ENCODE results near the gene C6orf89. TPM values are rescaled to one million over a fixed set of nuclear protein-coding genes. Genes with fewer than 3 reads are reported as not detected.
A peak's percentile ranks its signal among the peaks of the same experiment; 100 is the strongest.

C6orf89 gene
- total RNA-seq, 1 donor from 2014 or later: 54.7 TPM

- Histone ChIP-seq H3K27ac (no peak within 1 kb of the TSS), H3K36me3 (no peaks in the 10 kb centered on the region), H3K9me3 (no peaks in the 10 kb centered on the region), H3K4me3 (no peak within 1 kb of the TSS), H3K4me1 (peaks cover 6% of the 10 kb centered on the region), H3K27me3 (ENCODE audit: low read depth) (no peaks in the 10 kb centered on the region)
- intact Hi-C loops (cut with DNase I): no loop called here
- DNase-seq (no peak), ATAC-seq (peak in 1 of 2 donors; percentile 41)
- TF ChIP-seq CTCF (IDR thresholded peaks at IDR 0.05): no peak
Measured at GRCh38 chr6:36954262-36954931, 68.6 kb downstream of the C6orf89 start, which contains the start of gene PI16. PI16 (plus strand) TSS chr6:36954738; CDS start chr6:36954761, 23 bp downstream.

DNA sequence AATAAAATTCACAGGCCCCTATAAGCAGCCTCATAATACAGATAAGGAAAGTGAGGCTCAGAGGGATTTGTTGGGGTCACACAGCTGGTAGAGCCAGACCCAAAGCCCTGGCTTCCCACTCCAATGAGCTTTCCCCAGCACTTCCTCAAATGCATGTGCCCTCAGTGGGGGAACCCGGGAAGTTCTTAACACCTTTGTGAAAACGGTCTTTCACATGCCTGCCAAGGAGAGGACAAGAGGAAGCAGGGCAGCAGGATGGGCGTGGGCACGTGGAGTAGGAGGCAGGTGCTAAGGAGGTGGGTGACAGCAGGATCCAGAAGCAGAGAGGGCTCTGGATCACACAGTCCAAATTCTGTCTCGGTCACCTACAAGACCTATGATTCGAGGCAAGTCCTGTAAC lies 69.4 kb downstream of the C6orf89 start:
- Histone ChIP-seq H3K27me3 (ENCODE audit: low read depth) (no peaks in the 10 kb centered on the region), H3K36me3 (no peaks in the 10 kb centered on the region), H3K27ac (no peak overlapping the region), H3K4me1 (peaks cover 6% of the 10 kb centered on the region), H3K9me3 (no peaks in the 10 kb centered on the region), H3K4me3 (no peak overlapping the region)
- intact Hi-C loops (cut with DNase I): no loop called here
- TF ChIP-seq CTCF (IDR thresholded peaks at IDR 0.05): no peak
- ATAC-seq: no peak
- DNase-seq: no peak

DNA sequence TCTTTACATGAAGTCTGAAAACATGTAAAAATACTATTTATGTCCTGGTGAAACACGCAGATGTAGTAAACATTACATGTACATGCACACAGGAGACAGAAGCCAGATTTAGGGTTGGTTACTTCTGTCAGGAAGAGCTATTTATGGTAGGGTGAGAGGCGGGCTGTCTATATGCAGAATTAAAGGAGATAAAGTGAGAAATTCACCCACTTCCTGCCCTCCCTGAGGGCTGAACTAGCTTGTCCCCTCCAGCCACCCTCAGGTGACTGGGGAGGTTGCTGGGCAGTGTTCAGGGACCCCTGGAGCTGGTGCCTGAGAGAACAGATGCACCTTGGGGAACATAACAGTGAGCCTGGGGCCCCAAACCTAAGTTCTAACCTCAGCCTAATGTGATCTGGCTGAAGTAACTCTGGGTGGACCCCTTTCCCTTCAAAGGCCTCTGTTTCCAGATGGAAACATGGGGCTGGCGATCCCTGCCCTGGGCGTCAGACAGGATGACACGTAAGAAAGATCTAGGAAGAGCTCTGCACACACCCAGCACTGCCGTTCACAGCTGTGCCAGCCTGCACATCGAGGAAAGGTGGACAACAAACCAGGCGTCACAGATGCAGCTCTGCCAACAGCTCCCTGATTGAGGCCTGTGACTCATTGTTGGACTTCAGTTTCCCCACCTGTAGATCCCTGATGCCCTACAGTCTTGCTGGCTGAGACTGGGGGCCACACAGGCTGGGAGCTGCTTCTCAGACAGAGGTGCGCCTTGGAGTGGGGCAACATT lies 70.1 kb downstream of the C6orf89 start:
- H3K27me3 ChIP-seq (ENCODE audit: low read depth): no peaks in the 10 kb centered on the region
- no peaks in the 10 kb centered on the region for H3K36me3 ChIP-seq
- H3K4me1 ChIP-seq: peaks cover 6% of the 10 kb centered on the region
- intact Hi-C loops (cut with DNase I): no loop called here
- DNase-seq (no peak), ATAC-seq (no peak)
- no peaks in the 10 kb centered on the region for H3K9me3 ChIP-seq
- H3K4me3 ChIP-seq: peak overlapping the region; percentile 3
- H3K27ac ChIP-seq: no peak overlapping the region
- TF ChIP-seq CTCF (IDR thresholded peaks at IDR 0.05): no peak

DNA sequence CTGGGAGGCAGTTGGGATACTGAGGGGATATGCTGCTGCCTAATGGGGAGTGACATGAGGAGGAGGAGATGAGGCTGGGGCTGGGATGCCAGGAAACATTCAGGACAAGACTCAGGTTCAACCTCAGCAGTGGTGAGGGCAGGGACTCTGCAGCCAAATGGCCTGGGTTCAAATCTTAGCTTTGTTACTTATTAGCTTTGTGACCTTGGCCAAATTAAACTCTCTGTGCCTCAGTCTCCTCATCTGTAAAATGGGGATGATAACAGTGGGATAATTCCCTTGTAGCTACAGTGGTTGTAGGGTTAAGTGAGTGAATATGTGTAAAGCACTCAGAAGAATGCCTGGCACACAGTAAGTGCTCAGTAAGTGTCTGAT lies 70.7 kb downstream of the C6orf89 start:
- intact Hi-C loops (cut with DNase I): no loop called here
- ATAC-seq: no peak
- no peak overlapping the region for H3K27ac ChIP-seq

DNA sequence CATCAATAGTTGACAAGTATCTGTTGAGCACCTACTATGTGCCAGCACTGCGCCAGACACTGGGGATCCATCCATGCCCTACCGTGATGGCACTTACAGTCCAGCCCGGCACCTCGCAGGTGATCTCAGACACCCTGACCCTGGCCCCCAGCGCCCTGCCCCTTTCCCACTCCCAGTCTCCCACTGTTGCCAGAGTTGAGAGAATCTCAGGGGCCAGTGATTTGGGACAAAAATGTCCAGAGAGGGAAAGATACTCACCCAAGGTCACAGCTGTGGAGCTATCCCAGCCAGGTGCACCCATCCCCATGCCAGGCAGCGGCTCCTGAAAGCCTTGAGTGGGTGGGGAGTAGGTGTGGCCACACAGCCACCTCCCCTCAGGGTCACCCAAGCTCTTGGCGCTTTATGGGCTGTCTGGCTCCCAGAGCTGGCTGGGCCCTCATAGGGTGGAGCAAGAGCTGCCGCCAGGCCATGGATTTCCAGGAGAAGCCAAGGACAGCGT lies 72.1 kb downstream of the C6orf89 start:
- DNase-seq: no peak

More for the DNA sequence above, 70.7 kb downstream of the C6orf89 start:
- Histone ChIP-seq H3K9me3 (no peaks in the 10 kb centered on the region), H3K4me1 (peaks cover 6% of the 10 kb centered on the region), H3K4me3 (no peak overlapping the region), H3K27me3 (ENCODE audit: low read depth) (no peaks in the 10 kb centered on the region), H3K36me3 (no peaks in the 10 kb centered on the region)
- DNase-seq: no peak
- TF ChIP-seq CTCF (IDR thresholded peaks at IDR 0.05): no peak

More for the DNA sequence above, 72.1 kb downstream of the C6orf89 start:
- intact Hi-C loops (cut with DNase I): no loop called here
- ATAC-seq: no peak
- no peak overlapping the region for H3K27ac ChIP-seq
- H3K9me3 ChIP-seq: no peaks in the 10 kb centered on the region
- no peak for TF ChIP-seq CTCF (IDR thresholded peaks at IDR 0.05)
- no peak overlapping the region for H3K4me3 ChIP-seq
- peaks cover 6% of the 10 kb centered on the region for H3K4me1 ChIP-seq
- H3K36me3 ChIP-seq: no peaks in the 10 kb centered on the region
- no peaks in the 10 kb centered on the region for H3K27me3 ChIP-seq (ENCODE audit: low read depth)
